Activated T-cell treated with anti-CD3 and anti-CD28 coated beads, Interleukin-2, amount 50 U/mL, for 1 hour (primary cell): ENCODE measurements around the gene CD6.

Experiments
- DNase-seq: peaks from one replicate; pipeline ENCODE4 v3.0.0-alpha.2; 2020

CD6 gene

GRCh38 chr11:61011950-61012736 is 40.7 kb downstream of the CD6 start:
- no peak for DNase-seq

- DNase-seq: no peak
These were observed 41.3 kb downstream of the CD6 start for GRCh38 chr11:61012737-61013215.

GRCh38 chr11:61018059-61018458 is 46.6 kb downstream of the CD6 start:
- no peak for DNase-seq

- no peak for DNase-seq
These were observed 47.8 kb downstream of the CD6 start for GRCh38 chr11:61019037-61019831.

- peak; percentile 21 for DNase-seq
These were observed 48.4 kb downstream of the CD6 start for GRCh38 chr11:61019832-61020405.

GRCh38 chr11:61020551-61021235 is 49.2 kb downstream of the CD6 start:
- DNase-seq: peak; percentile 23

- DNase-seq: peak; percentile 92
These were observed 50.3 kb downstream of the CD6 start for GRCh38 chr11:61021661-61022212.

GRCh38 chr11:61022311-61023085 is 51.0 kb downstream of the CD6 start:
- DNase-seq: peak; percentile 64

GRCh38 chr11:61023086-61023965 is 51.8 kb downstream of the CD6 start:
- DNase-seq: peak; percentile 75

GRCh38 chr11:61023966-61024295 is 52.5 kb downstream of the CD6 start:
- DNase-seq: no peak

- no peak for DNase-seq
These were observed 53.7 kb downstream of the CD6 start for GRCh38 chr11:61024938-61025820.

GRCh38 chr11:61025821-61026120 is 54.3 kb downstream of the CD6 start:
- DNase-seq: no peak

- DNase-seq: peak; percentile 69
These were observed 54.9 kb downstream of the CD6 start for GRCh38 chr11:61026121-61027031.

GRCh38 chr11:61027141-61027840 is 55.8 kb downstream of the CD6 start:
- peak; percentile 50 for DNase-seq

- DNase-seq: peak; percentile 69
These were observed 56.8 kb downstream of the CD6 start for GRCh38 chr11:61028135-61028729.

GRCh38 chr11:61032824-61033223 is 61.3 kb downstream of the CD6 start:
- DNase-seq: no peak

GRCh38 chr11:61033417-61033816 is 61.9 kb downstream of the CD6 start:
- no peak for DNase-seq

GRCh38 chr11:61034111-61034510 is 62.6 kb downstream of the CD6 start:
- DNase-seq: no peak
